LHCN-M2 (cell line): ENCODE measurements around the gene ADGRA1. TPM values are rescaled to one million over a fixed set of nuclear protein-coding genes. Genes with fewer than 3 reads are reported as not detected.
"Not testable (repeated sequence)": the region's sequence is repeated elsewhere in the genome, so short reads cannot be mapped to it uniquely, and the experiment has no call there.

Experiments
- DNase-seq: peaks from one replicate; pipeline ENCODE4 v3.0.0-alpha.2; 2012; ENCODE audit warnings: low read depth
- total RNA-seq: library from RNA; depleted of rRNA; stranded (reverse); fragments of >200 nt; gene quantifications from 2 replicates; pipeline ENCODE4 v1.2.3, GENCODE V29; 2014

Gene ADGRA1
- total RNA-seq, 1 experiment from 2014 or later, result not detected

DNA sequence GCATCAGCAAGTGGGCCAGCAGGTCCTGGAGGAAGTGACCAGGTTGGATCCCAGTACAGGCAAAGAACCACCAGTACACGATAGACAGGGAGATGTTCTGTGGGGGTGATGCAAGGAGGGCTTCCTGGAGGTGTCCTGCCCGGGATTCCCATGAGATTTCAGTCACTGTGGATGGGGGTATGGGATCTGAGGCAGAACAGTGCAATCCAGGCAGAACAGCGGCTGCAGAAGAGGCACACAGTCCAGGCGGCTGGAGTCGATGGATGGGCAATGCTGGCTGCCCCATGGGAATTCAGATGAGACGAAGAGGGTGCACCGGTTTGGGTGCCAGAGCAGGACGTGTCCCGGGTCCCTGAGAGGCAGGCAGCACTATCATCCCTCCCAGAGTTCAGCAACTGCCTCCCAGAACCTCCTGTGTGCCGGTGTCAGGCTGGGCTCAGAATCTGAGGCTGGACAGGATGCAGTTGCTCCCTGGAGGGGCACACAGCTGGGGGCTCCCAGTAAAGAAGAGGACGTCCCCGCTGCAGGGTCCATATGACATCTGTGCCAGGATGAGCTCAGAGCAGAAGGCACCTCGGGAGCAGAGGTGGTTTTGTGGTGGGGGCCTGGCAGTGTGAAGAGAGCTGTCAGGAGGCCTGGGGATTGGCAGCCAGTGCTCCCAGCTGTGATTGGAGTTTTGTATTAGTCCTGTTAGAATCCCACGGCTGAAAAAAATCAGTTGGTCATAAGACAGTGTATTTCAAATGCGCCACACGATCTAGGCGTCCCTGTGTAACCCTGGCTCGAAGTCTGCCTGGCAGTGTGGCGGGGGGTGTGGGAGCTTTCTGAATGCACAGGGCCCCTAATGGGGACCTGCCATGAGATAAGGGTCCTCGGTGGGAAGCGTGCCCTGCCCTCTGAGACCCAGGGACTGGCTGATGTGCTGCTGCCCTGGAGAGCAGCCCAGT, 75.5 kb downstream of the ADGRA1 start:
- no peak for DNase-seq

DNA sequence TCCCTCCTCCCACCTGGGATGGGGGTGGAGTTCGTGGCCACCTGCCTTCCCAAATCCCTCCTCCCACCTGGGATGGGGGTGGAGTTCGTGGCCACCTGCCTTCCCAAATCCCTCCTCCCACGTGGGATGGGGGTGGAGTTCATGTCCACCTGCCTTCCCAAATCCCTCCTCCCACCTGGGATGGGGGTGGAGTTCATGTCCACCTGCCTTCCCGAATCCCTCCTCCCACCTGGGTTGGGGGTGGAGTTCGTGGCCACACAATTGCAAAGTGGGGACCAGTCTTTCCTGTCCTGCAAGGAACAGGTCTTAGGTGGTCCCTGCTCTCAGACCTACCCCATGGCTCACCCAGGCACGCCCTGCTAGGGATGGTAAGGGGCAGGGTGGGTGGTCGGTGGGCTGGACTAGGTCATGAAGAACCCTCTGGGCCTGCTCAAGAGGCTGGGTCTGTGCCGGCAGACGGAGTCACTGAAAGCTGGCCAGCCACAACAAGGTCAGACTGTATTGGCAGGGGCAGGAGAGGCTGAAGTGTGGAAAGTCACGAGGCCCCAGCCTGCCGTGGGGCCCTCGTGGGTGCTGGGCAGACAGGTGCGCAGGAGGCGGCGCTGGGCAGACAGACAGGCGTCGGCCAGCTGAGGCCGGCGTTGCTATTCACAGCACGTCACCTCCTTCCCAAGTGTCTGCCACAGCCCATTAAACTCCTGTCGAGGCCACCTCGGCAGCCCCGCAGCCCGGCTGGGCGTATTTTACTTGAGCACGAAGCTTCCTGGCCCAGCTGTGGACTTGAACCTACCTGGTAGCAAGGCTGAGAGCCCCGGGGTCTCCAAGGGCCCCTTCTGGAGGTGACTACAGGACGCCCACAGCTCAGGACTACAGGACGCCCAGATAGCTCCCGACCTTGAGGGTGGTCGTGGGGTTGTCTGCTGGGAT, 76.4 kb downstream of the ADGRA1 start:
- no peak for DNase-seq

DNA sequence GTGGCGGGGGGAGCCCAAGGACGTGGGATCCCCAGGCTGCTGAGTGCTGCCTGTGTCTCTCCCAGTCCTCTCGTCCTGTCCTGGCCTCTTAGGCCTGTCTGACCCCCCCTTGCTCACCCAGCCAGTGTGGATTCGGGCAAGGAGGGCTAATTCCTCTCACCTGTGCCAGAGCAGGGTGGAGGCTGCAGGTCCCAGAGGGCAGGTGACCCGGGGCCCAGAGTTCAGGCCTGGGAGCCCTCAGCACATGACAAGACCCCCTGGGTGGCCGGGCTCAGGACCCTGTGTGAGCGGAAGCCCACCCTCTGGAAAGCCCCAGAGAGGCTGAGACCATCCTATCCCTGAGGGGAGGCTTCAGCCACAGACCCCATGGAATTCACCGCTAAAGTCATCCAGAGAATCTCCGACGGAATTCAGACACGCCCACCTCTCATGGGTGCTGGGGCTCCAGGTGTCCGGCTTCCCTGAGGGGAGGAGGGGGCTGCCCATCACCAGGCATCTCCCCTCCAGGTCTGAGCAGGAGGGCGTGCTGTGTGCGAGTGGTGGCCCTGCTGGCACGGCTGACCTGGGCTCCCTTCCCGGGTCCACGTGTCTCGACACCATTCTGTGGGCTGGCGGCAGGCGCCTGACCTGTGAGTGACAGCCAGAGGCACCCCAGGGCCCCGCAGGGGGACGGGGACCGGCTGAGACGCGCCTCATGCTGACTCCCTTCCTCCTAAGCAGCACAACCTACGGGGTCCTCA, 77.3 kb downstream of the ADGRA1 start:
- no peak for DNase-seq

DNA sequence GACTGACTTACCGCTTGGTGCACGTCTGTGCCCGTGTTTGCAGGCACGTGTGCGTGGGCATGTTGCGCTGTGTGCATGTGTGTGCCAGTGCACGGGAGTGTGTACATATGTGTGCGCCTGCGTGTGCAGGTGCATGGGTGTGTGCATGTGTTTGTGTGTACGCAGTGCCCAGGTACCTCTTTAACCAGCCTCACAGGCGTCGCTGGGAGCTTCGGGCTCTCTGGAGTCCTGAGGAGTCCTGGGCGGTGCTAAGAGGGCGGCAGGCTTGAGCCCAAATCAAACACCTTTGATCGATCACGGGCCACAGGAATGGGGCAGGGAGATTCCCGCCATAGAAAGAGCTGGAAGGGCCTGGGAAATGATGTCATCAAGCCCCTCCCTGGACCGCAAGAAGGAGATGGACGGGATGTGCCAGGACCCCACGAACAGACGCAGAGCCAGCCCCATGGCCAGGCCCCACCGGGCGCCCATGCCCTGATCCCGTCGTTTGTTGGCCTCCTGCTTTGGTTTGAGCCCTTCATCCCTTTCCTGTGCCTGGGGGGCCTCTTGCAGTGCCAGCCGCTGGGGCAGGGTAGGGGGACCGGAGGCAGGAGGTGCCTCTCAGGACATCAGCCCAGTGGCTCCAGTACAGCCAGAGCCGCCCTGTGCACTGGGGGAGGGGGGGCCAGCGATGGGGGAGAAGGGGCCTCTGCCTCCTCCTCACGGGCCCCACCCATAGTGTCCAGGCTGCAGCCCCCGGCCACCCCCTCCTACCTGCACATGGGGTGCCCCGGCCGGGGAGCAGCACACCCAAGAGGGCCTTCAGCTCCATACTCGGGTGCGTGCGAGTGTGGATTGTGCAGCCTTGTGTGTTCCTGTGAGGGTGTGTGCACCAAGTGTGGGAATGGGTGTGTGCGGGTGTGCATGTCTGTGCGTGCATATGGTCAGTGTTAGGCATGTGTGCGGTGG, 78.1 kb downstream of the ADGRA1 start:
- DNase-seq, result no peak

DNA sequence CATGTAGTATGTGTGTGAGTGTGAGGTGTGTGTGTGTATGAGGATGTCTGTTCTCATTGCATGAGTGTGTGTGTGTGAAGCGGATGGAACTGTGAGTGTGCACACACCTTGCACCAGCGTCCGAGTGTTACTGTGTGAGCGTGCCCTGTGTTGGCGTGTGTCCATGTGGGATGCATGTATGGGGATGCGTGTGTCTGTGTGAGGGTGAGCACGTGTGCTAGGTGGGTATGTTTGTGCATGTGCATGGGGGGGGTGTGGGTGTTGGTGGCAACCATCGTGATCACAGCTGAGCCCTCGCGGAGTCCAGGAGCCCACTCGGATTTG, 78.7 kb downstream of the ADGRA1 start:
- no peak for DNase-seq

DNA sequence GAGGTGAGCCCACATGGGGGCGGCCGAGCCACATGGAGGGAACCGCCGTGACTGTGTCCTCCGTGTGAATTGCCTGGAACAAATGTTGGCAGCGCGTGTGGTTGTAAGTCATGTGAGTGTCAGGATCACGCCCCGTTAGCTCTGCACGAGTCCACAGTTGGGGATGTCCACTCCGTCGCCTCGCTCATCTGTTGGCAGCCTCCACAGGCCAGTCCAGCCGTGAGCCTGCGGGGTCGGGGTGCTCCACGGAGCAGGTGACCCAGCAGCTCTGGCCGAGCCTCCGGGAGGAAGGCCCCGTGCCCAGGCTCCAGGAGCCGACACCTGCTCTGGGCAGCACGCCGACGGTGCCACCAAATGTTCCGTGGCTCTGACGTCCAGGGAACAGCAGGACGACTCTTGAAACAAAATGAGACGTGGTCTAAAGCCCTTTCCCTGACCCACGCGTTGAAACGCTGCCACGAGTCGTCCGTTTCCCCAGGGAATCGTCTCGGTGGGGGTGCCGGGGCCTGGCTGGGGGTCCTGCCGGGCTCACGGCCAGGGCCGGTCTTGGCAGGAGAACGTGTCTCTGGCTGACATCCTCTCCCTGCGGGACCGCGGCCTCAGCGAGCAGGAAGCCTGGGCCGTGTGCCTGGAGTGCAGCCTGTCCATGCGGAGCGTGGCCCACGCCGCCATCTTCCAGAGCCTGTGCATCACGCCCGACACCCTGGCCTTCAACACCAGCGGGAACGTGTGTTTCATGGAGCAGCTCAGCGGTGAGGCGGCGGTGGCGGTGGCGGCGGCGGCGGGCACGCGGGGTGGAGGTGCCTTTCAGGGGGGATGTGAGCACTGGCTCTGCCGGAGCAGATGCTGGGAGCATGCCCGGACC, 79.3 kb downstream of the ADGRA1 start:
- DNase-seq, result no peak

DNA sequence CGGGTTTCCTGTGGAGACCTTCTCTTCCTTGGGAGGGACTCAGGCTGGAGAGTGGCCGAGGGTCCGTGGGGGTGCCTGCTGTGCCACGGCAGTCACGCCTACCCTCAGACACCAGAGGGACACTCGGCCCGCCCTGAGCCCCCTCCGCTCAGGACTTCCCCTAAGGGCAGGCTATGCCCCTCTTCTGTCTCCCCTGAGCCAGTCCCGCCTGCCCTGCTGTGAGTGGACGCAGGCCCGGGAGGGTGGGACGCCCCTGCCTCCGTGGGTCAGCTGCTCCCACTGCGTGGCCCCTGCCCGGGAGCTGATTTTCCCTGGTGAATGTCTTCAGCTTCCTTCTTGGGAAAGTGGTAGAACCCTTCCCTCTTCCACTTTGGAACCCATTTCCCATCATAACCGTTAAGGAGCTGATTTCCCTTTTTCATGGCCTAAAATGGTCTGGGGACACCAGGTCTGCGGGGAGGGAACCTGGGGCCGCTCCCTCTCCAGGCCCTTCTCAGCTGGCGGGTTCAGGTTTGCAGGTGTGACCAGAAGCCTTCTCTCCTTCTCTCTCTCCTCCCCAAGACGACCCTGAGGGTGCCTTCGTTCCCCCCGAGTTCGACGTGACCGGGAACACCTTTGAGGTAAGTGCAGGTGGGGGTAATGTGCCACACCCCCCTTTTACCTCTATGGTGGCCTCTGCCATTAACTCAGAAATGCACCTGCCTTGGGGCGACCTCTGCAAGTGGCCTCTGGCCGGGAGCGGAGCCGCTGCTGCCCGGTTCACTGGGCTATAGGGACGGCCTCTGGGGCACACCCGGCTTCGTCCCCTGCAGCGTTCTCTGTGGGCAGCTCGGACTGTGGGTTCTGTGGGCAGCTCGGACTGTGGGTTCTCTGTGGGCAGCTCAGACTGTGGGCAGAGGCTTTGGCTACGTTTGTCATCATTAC, 80.2 kb downstream of the ADGRA1 start:
- no peak for DNase-seq

DNA sequence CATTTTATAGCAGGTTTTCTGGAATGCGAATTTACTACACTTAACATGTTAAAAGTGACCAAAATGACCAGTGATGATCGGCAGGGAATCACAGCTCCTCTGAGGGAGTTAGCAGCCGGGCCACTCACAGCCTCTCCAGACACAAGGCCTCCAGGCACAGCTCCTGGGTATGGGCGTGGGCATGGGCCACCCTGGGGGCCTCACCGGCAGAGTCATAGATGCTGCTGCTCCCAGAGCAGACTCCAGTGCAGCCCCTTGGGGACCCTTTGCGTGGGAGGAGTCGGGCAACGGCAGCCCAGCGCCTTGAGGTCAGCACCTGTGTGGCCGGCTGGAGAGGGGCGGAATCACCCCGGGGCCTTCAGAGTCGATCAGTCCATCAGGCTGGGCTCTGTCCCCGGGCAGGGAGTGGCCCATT, 80.9 kb downstream of the ADGRA1 start:
- DNase-seq, result no peak

DNA sequence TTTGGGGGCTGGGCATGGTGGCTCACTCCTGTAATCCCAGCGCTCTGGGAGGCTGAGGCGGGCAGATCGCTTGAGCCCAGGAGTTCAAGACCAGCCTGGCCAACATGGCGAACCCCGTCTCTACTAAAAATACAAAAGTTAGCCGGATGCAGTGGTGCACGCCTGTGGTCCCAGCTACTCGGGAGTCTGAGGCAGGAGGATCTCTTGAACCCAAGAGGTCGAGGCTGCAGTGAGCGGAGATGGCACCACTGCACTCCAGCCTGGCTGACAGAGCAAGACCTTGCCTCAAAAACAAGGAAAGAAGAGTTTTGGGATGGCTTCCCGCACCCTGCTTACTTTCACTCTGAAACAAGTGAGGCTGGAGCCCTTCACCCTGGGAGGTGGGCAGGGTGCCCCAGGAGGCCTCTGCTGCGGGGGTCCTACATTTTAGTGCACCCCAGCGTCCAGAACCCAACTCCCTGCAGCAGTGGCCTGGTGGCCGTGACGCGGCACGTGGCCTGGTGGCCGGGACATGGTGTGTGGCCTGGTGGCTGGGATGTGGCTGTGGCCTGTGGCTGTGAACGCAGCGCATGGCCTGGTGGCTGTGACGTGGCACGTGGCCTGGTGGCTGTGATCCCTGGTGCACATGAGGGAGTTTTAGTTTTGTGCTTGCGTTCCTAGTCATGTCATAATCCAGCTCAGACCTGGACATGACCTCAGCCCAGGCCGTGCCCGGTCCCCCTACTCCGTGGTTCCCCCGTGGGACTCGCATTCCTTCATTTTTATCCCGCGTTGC, 81.6 kb downstream of the ADGRA1 start:
- no peak for DNase-seq

DNA sequence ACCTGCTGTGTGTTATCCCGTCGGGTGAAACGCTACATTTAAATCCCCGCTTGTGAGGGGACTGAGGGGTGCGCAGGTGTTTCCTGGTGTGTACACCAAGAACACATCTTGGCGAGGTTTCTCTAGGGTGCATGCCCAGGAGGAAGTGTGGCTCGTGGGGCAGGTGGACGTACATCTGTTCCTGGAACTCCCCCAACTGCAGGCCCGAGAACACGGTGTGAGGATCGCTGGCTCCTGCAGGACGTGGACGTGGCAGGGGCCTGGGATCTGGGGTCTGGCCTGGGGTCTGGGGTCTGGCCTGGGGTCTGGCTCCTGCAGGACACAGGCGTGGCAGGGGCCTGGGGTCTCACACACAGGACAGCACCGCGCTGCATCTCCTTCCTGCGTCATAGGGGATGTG, 82.4 kb downstream of the ADGRA1 start:
- no peak for DNase-seq

DNA sequence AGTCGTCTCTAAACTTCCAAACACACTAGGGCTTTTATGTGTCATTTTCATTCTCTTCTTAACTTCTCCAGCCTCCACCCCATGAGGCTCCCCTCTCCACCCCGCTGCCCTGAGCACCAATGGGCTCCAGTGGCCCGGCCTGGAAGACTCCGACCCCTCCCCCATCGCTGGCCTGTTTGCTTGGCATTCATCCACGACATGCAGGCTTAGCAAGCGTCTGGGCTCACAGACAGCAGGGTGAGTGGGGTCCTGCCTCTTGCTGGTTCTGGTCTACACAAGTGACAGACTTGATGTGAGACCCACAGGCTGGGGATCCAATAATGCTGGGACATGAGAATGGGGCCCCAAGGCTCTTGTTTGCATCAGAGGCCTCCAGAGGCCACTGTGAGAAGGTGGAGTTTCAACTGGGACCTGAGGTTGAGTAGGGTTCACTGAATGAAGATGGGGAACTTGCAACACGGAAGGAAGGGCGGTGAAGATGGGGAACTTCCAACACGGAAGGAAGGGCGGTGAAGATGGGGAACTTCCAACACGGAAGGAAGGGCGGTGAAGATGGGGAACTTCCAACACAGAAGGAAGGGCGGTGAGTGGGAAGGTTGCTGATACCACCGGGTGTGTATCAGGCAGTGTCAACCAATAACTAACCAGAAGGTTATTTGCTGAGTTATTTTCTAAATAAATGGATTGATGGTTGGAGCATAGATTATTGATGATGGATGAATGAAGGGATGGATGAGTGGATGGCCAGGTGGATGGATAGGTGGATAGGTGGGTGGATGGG, 86.3 kb downstream of the ADGRA1 start:
- no peak for DNase-seq

DNA sequence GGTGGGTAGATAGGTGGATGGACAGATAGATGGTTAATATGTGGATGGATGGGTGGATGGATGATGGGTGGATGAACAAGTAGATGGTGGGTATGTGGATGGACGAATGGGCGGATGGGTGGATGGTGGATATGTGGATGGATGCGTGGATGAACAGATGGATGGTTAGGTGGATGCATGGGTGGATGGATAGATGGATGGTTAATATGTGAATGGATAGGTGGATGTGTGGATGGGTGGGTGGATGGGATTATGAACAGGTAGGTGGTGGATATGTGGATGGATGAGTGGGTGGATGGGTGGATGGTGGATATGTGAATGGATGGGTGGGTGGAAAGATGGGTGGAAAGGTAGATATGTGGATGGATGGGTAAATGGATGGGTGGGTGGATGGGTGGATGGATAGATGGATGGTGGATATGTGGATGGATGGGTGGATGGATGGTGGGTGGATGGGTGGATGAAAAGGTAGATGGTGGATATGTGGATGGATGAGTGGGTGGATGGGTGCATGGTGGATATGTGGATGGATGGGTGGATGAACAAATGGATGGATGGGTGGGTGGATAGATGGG, 87.1 kb downstream of the ADGRA1 start:
- DNase-seq, result no peak

DNA sequence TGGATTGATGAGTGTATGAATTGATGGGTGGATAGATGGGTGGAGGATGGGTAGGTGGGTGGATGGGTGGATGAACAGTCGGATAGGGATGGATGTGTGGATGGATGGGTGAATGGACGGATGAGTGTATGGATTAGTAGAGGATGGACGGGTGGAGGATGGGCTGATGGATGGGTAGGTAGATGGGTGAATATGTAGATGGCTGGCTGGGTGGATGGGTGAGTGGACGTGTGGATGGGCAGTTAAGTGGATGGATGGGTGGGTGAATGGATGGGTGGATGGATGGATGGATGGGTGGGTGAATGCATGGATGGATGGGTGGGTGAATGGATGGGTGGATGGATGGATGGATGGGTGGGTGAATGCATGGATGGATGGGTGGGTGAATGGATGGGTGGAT, 87.9 kb downstream of the ADGRA1 start:
- DNase-seq, result not testable (repeated sequence)

DNA sequence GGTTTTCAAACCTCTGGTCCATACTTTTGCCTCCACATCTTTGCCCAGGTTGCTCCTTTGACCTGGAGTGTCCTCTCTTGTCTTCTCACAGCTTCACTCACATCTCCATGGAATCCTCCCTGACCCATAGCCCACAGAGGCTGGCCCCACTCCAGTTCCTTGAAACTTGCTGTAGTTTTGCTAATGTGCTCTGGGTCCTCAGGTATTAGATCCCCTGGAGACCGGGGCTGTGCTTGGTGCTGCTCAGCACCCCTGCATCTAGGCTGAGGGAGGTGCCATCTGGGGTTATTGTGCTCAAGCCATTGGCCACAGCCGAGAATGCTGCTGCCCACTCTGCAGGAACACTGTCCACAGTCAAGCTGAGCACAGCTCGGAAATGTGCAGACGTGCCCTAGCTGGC, 88.8 kb downstream of the ADGRA1 start:
- no peak for DNase-seq

DNA sequence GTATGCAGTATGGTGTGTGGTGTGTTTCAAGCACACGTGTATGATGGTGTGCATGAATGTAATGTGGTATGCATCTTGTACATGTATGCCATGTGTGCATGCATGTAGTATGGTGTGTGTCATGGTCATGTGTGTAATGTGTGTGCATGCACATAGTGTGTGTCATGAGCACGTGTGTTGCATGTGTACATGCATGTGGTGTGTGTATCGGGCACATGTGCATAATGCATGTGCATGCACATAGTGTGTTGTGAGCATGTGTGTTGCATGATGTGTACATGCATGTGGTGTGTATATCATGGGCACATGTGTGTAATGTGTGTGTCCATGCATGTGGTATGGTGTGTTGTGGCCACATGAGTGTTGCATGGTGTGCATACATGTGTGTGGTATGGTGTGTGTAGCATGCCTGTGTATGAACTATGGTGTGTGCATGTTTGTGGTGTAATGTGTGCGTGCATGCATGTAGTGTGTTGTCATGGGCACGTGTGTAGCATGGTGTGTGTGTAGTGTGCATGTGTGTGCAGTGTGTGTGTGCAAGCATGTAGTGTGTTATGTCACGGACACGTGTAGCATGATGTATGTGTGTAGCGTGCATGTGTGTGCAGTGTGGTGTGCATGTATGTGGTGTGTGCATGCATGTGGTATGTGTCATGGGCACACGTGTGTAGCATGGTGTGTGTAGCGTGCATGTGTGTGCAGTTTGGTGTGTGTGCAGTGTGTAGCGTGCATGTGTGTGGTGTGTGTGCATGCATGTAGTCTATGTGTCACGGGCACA, 89.8 kb downstream of the ADGRA1 start:
- DNase-seq, result no peak
